ENCODE data around the gene F13B.
"Not testable (repeated sequence)": the region's sequence is repeated elsewhere in the genome, so short reads cannot be mapped to it uniquely, and the experiment has no call there.

The F13B gene

GRCh38 chr1:197042676-197043341 lies 24.3 kb downstream of the F13B start:
- DNase-seq = no peak

GRCh38 chr1:197041486-197042353 lies 25.3 kb downstream of the F13B start:
- DNase-seq = no peak

- DNase-seq = no peak
Observed at GRCh38 chr1:197036861-197037260, 30.2 kb downstream of the F13B start.

- peak; percentile 84 for DNase-seq
Observed at GRCh38 chr1:197034631-197035339, 32.3 kb downstream of the F13B start.

- peak; percentile 34 for DNase-seq
Observed at GRCh38 chr1:197029749-197030148, 37.3 kb downstream of the F13B start.

GRCh38 chr1:197027359-197027758 lies 39.7 kb downstream of the F13B start:
- no peak for DNase-seq

GRCh38 chr1:197024460-197024859 lies 42.6 kb downstream of the F13B start:
- DNase-seq = peak; percentile 39

GRCh38 chr1:197021716-197022115 lies 45.3 kb downstream of the F13B start:
- DNase-seq = no peak

GRCh38 chr1:197017558-197018146 lies 49.4 kb downstream of the F13B start:
- DNase-seq = no peak

GRCh38 chr1:197016751-197017150 lies 50.3 kb downstream of the F13B start:
- no peak for DNase-seq

- DNase-seq = no peak
Observed at GRCh38 chr1:197013234-197013633, 53.8 kb downstream of the F13B start.

- DNase-seq = no peak
Observed at GRCh38 chr1:197011614-197012013, 55.4 kb downstream of the F13B start.

GRCh38 chr1:197008861-197009260 lies 58.2 kb downstream of the F13B start:
- no peak for DNase-seq

GRCh38 chr1:197003132-197003531 lies 63.9 kb downstream of the F13B start:
- no peak for DNase-seq

GRCh38 chr1:197001828-197002227 lies 65.2 kb downstream of the F13B start:
- no peak for DNase-seq

- peak; percentile 86 for DNase-seq
Observed at GRCh38 chr1:196997423-196997822, 69.6 kb downstream of the F13B start.

- no peak for DNase-seq
Observed at GRCh38 chr1:196993916-196994315, 73.1 kb downstream of the F13B start.

GRCh38 chr1:196991919-196992651 lies 75.0 kb downstream of the F13B start:
- not testable (repeated sequence) for DNase-seq

All from fibroblast of skin of right biceps (primary cell).